GM18858 (cell line): ENCODE measurements around the gene ZFP69.

Source experiments
- ATAC-seq: cut with Tn5 transposase; IDR thresholded peaks from one replicate; pipeline ENCODE4 v1.9.1; 2021; ENCODE audit not compliant: unreplicated experiment

Gene ZFP69

DNA sequence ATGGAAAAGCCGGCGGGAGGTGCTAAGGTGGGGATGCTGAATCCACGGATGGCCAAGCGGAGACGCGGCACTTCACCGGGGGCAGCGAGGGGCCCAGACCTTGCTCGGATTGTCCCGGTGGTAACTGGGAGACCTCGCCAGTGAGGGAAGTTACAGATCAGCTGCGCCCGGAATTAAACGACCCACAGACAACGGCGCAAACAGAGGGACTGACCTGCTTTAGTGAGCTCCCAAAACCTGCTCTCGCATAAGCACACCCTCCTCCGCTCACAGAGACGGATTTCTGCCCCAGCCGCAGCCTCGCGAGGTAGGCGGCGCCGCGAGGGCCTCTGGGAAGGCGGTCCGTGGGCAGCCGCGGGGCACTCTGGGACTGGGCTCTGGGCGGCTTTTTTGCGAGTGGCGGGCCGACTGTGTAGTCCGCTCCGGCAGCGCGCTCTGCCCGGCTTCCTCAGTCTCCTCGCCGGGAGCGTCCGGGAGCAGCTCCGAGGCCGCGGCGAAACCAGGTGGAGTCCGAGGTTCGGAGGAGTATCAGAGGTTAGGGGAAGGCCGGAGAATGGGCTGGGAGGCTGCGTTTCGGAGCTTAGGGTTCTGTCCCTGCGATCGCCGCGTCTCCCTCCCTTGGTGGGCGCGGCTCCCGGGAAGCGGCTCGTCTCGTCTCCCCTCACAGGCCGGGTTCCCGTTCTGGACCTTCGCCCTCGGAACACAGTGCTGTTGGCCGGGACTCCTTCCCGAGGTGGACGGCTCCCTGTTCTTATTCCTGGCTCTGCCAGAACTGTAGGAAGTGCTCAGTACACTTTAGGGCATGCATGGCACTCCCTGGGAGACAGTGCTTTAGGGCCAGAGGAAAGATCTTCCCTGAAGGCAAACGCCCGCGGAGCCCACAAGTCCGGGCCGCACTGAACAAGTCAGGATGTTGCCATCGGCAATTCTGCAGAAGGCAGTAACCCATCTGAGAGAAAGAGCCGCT is 31.6 kb downstream of the ZFP69 start, which contains the start of gene EXO5:
EXO5 (plus strand) TSS at position 393 of the 967 bp plus-strand sequence. CDS start 5,778 bp downstream, outside the sequence.
- peak; percentile 84 for ATAC-seq

DNA sequence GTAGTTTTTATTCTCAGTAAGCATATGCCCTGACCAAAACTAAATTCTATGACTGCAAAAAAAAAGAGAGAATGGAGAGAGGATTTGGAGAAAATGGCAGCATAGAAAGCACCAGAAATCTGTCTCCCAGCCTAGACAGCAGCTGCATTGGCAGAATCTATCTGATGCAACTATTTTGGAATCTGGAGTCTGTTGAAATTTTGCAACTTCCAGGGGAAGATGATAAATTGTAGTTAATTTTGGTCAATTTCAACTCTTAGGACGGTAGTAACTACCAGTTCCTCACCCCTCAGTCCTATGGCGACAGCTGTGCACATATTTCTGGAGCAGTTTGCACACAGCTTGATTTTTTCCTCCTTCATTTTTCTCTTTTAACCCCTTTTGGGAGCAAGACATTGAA is 42.4 kb downstream of the ZFP69 start:
- no peak for ATAC-seq

GRCh38 chr1:40530735-40531380 is 53.8 kb downstream of the ZFP69 start:
- ATAC-seq = no peak

DNA sequence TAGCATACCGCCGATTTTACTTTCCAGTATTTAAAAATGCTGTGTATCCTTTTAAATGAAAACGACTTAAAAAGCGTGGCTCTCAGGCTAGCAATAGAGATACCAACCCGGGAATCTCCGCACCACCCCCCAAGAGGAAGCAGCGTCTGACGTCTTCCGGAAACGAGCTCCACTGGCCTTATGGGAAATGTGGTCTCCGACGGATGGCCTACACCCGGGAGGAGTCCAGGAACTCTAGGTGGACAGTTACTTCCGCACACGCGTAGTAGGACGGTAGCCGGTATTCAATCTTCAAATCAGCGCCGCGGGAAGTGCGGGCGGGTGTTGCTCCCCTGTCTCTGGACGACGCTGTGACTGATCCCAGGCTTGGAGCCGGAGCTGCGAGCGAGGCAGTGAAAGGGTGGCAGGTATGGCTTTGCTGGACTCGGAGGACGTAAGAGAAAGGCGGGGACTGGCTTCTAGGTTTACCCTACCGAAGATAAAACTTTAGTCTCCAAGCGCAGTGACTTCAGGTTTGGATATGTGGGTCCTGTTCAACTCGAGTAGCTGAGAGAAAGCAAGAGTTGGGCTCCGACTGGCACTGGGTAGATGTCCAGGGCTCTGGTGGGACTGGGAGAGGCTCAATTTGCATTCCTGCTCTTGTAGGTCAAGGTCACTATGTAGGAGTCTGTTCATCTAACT is 54.4 kb downstream of the ZFP69 start, which contains the start of gene ZNF684:
ZNF684 (plus strand) TSS at position 257 of the 681 bp plus-strand sequence. CDS start 1,530 bp downstream, outside the sequence.
- ATAC-seq = peak; percentile 81

DNA sequence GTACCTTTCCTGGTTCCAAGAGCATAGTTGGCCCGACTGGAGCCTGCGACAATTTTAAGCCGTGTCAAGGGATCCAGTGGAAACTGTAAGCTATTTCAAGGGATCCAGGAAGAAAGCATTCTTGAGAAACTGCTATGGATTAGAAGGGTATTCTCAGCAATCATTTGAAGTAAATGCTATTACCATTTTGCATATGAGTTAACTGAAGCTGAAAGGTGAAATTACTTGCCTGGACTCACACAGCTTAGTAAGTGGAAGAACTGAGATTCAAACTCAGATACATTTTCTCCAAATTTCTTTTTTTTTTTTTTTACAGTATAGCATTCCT is 54.9 kb downstream of the ZFP69 start:
- ATAC-seq = no peak

DNA sequence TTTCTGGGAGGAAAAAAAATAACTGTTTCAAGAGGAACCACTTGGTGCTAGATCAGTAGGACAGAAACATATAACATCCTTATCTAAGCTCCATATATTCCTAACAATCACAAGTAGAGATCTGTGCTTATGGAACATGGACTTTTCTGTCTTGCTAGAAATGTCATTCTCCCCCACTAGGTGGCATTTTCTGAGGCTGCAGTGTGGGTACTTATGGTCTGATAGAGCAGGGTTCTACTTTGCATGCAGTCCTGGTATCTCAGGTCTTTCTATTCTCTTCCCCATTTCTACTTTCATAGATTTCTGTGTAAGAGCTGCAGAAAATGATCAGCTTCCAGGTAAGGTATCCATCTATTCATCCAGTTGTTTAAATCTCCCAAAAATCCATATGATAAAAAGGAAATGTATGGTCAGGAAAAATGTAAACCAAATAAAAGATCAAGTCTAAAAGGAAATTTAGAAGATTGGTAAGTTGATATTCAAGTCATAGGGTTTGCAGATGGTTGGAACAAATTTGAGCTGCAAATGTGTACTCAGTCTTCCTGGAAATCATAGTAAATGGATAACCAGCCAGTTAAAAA is 55.8 kb downstream of the ZFP69 start:
- no peak for ATAC-seq

- ATAC-seq = no peak
Observed at GRCh38 chr1:40534589-40534988, 57.5 kb downstream of the ZFP69 start.

DNA sequence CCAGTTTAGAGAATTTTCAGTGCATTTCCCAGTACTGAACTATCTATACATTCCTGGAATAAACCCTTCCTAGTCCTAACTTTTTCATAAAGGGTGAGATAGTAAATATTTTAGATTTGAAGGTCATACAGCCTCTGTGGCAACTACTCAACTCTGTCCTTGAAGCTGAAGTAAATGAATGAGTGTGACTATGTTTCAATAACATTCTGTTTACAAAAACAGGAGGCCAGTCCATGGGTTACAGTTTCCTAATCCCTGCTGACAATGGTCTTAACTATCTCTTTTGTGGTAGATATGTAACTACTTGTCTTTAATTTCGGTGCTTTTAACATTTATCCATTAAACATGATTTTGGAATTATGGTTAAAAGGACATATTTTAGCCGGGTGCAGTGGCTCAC is 58.6 kb downstream of the ZFP69 start:
- ATAC-seq = no peak

- ATAC-seq = no peak
Observed at GRCh38 chr1:40539338-40539737, 62.2 kb downstream of the ZFP69 start.
